ENCODE measurements around the gene NFKBIB.

NFKBIB gene

DNA sequence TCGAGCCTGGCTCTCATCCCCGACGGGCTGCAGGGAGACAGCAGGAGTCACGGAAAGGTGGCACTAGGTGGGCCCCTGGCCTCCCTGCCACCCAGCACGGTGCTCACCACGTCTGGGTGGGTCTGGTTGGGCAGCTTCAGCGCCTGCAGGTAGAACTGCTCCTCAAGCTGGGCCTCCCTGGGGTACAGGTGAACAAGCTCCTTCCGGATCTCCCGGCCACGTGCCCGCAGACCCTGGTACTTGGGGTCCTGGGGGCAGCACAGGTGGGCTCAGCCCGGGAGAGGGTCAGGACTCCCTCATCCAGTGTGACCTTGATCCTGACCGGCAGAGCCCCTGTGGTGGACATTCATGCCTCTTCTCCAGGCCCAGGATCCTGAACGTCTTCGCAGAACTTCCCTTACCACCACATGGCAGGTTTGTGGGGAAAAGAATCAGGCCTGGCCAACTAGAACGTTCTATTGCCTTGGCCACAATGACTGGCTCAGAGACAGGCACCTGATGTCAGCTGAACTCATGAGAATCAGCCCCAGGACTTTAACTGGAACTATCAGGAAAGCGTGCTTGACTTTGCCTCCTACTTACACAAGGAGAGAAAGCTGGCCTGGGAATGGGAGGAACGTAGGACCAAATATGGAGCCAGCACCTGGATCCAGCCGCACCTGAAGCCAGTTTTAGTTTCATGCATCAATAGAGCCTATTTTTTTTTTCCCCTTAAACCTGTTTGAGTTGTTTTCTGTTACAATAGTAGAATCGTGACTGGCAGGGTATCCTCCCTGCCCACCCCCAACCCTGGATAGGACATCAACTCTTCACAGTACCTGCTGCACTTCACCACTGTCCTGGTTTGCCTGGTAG, 21.9 kb downstream of the NFKBIB start:
- Histone ChIP-seq H3K4me1 (ENCODE audit: control insufficient read depth, insufficient read depth, low read length) (no peaks in the 10 kb centered on the region), H3K4me3 (ENCODE audit: low read depth, low read length) (no peak overlapping the region), H3K9ac (ENCODE audit: low read depth, low read length) (no peak overlapping the region), H3K27me3 (ENCODE audit: control insufficient read depth, insufficient read depth, low read length) (no peaks in the 10 kb centered on the region), H3K9me3 (ENCODE audit: control insufficient read depth, insufficient read depth, low read length) (no peaks in the 10 kb centered on the region), H3K36me3 (ENCODE audit: control insufficient read depth, insufficient read depth, low read length) (peaks cover 33% of the 10 kb centered on the region)

DNA sequence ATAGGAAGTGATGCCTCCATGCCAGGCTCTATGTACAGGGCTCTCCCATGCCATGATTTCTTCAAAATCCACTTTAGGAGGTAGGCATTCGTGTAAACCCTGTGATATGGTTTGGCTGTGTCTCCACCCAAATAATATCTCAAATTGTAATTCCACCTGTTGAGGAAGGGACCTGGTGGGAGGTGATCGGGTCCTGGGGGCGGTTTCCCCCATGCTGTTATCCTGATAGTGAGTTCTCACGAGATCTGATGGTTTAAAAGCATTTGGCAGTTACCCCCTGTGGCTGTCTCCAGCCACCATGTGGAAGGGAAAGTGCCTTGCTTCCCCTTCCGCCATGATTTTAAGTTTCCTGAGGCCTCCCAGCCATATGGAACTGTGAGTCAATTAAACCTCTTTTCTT, 22.7 kb downstream of the NFKBIB start:
- Histone ChIP-seq H3K27me3 (ENCODE audit: control insufficient read depth, insufficient read depth, low read length) (no peaks in the 10 kb centered on the region), H3K4me3 (ENCODE audit: low read depth, low read length) (no peak overlapping the region), H3K4me1 (ENCODE audit: control insufficient read depth, insufficient read depth, low read length) (no peaks in the 10 kb centered on the region), H3K9ac (ENCODE audit: low read depth, low read length) (no peak overlapping the region), H3K9me3 (ENCODE audit: control insufficient read depth, insufficient read depth, low read length) (no peaks in the 10 kb centered on the region), H3K36me3 (ENCODE audit: control insufficient read depth, insufficient read depth, low read length) (peaks cover 34% of the 10 kb centered on the region)

DNA sequence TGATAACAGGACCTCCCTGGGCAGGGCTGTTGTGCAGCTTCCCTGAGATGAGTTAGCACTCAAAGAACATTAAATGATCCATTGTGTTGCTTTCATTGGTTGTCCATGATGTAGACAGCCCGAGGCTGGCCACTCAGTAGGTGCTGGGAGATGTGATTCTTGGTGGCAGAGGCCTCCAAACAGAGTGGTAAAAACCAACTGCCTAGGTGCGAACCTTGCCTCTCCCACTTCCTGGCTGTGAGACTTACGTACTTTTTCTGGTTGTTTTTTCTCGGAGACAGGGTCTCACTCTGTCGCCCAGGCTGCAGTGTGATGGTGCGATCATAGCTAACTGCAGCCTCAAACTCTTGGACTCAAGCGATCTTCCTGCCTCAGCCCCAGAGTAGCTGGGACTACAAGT, 24.6 kb downstream of the NFKBIB start:
- H3K4me3 ChIP-seq (ENCODE audit: low read depth, low read length): no peak overlapping the region
- no peaks in the 10 kb centered on the region for H3K4me1 ChIP-seq (ENCODE audit: control insufficient read depth, insufficient read depth, low read length)
- H3K27me3 ChIP-seq (ENCODE audit: control insufficient read depth, insufficient read depth, low read length): no peaks in the 10 kb centered on the region
- peaks cover 38% of the 10 kb centered on the region for H3K36me3 ChIP-seq (ENCODE audit: control insufficient read depth, insufficient read depth, low read length)
- no peaks in the 10 kb centered on the region for H3K9me3 ChIP-seq (ENCODE audit: control insufficient read depth, insufficient read depth, low read length)
- H3K9ac ChIP-seq (ENCODE audit: low read depth, low read length): no peak overlapping the region

DNA sequence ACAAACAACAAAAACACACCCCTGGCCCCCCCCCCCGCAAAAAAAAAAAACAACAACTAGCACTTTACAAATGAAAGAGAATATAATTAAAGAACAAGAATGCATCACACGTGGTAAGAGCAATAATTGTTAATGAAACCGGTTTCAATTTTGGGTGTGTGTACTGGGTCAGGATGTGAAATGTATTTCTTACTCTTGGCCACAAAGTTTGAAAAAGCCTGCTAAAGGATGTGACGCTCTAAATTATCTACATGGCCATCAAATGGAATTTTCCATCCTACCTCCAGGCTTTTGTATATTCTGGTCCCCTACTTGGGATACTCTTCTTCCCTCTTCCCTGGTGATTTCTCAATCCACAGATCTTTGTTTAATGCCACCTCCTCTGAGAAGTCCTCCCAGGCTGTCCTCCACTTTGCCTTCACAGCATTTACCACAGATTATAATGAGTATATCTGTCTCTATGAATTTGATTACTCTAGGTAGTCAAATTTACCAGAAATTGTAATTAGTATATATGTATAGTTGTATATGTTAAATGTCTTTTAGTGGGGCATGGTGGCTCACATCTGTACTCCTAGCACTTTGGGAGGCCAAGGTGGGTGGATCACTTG, 28.7 kb downstream of the NFKBIB start:
- Histone ChIP-seq H3K4me1 (ENCODE audit: control insufficient read depth, insufficient read depth, low read length) (no peaks in the 10 kb centered on the region), H3K27me3 (ENCODE audit: control insufficient read depth, insufficient read depth, low read length) (no peaks in the 10 kb centered on the region), H3K9ac (ENCODE audit: low read depth, low read length) (no peak overlapping the region), H3K36me3 (ENCODE audit: control insufficient read depth, insufficient read depth, low read length) (peaks cover 42% of the 10 kb centered on the region), H3K4me3 (ENCODE audit: low read depth, low read length) (no peak overlapping the region), H3K9me3 (ENCODE audit: control insufficient read depth, insufficient read depth, low read length) (peaks cover 2% of the 10 kb centered on the region)

DNA sequence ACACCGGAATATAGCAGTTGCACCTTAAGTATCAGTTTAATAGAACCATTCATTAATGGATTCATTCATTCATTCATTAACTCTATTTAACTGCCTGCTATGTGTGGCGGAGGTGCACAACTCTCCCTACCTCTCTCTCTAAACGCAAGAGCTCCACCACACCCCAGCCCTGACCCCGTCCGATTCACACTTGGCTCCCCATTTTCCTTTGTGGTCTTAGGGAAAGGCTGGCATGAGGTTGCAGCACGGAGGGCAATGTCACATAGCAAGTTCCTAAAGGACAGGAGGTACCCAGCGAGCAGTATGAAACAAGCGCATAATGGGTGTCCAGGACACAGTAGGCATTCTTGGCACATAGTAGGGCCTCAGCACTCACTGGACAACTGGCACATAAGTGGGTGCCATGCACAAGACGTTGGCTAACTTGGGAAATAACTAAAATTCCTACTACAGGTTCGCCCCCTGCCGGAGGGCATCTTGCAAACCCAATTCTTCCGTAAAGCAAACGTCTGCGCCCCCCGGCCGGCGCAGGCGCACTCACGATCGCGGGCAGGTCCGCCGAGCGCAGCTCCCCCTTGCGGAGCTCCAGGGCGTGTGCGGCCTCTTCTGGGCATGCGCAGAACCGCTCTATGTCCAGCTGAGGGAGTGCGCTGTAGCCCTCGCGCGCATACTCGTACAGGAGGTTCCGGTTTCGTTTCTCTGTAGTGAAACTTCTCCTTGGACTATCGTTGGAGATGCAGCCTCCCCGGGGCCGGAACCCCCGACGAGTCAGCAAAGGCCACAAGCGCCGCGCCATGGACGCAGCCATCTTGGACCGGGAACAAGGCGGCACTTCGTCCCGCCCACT, 30.4 kb downstream of the NFKBIB start, which contains the start of gene SARS2:
Gene SARS2, minus strand, starts transcription at position 835 of the 847 bp plus-strand sequence. Its CDS starts 27 bp downstream, at position 808.
- peak within 1 kb of the TSS; percentile 98 for H3K9ac ChIP-seq (ENCODE audit: low read depth, low read length)
- H3K36me3 ChIP-seq (ENCODE audit: control insufficient read depth, insufficient read depth, low read length): peaks cover 41% of the 10 kb centered on the region
- no peaks in the 10 kb centered on the region for H3K27me3 ChIP-seq (ENCODE audit: control insufficient read depth, insufficient read depth, low read length)
- H3K4me1 ChIP-seq (ENCODE audit: control insufficient read depth, insufficient read depth, low read length): no peaks in the 10 kb centered on the region
- peaks cover 3% of the 10 kb centered on the region for H3K9me3 ChIP-seq (ENCODE audit: control insufficient read depth, insufficient read depth, low read length)
- H3K4me3 ChIP-seq (ENCODE audit: low read depth, low read length): peak within 1 kb of the TSS; percentile 92

DNA sequence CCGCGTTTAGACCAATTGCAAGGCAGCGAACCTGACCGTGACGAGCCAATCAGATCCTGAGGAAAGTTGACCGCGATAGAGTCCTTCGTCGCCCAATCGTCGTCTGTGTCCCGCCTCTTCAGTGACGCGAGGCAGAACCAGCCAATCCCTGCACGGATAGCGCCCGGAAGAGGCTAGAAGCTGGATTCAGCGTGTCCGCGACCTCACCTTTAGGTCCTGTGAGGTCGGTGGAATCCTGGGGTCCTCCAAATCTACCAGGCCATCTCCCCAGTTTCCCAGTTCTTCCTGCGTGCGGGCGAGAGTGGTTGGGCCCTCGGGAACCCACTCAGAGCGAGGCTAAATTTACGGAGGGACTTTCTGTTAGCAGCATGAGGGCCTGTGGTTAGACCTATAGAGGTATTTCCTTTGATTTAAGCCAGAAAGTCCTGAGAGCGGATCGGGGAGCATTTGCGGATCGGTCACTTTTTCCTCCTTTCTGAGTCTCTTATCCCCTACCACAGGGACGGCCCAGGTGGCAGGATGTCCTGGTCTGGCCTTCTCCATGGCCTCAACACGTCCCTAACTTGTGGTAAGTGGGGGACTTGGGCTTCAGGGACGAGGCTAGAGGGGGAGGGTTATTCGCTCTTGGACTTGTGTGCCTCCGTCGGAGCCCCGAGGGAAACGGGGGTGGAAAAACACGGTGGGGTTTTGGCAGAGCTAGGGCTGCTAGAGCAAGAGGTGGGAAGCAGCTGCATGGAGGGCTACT, 31.2 kb downstream of the NFKBIB start, which contains the start of gene MRPS12:
Gene MRPS12, plus strand, starts transcription at position 169 of the 745 bp plus-strand sequence. Its CDS starts 351 bp downstream, at position 520.
- Histone ChIP-seq H3K9ac (ENCODE audit: low read depth, low read length) (peak within 1 kb of the TSS; percentile 98), H3K4me1 (ENCODE audit: control insufficient read depth, insufficient read depth, low read length) (no peaks in the 10 kb centered on the region), H3K4me3 (ENCODE audit: low read depth, low read length) (peak within 1 kb of the TSS; percentile 92), H3K9me3 (ENCODE audit: control insufficient read depth, insufficient read depth, low read length) (peaks cover 3% of the 10 kb centered on the region), H3K27me3 (ENCODE audit: control insufficient read depth, insufficient read depth, low read length) (no peaks in the 10 kb centered on the region), H3K36me3 (ENCODE audit: control insufficient read depth, insufficient read depth, low read length) (peaks cover 35% of the 10 kb centered on the region)

DNA sequence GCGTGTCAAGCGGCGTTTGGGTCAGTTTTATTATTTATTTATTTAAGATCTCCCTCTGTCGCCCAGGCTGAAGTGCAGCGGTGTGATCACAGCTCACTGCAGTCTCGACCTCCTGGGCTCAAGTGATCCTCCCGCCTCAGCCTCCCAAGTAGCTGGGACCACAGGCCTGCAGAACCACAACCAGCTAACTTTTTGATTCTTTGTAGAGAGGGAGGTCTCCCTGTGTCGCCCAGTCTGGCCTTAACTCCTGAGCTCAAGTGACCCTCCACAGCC, 31.7 kb downstream of the NFKBIB start:
- no peaks in the 10 kb centered on the region for H3K4me1 ChIP-seq (ENCODE audit: control insufficient read depth, insufficient read depth, low read length)

DNA sequence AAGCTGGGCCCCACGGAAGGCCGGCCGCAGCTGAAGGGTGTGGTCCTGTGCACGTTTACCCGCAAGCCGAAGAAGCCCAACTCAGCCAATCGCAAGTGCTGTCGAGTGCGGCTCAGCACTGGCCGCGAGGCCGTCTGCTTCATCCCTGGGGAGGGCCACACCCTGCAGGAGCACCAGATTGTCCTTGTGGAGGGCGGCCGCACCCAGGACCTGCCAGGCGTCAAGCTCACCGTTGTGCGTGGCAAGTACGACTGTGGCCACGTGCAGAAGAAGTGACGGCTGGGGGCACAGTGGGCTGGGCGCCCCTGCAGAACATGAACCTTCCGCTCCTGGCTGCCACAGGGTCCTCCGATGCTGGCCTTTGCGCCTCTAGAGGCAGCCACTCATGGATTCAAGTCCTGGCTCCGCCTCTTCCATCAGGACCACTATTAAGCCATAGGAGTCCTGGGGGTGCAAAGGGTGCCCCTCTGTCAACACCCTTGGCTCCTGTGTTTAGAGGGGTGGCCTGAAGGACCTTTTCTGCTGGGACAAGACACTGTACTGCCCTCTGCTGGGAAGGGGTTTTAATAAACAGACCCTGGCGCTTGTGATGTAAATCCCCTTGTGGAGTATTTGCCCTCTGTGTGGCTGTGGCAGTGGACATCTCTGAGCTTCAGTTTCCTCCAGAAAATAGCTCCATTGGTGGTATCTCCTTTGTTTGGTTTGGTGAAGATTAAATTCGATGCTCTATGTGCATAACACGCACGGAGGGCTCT, 32.8 kb downstream of the NFKBIB start:
- H3K4me3 ChIP-seq (ENCODE audit: low read depth, low read length): no peak overlapping the region
- no peak overlapping the region for H3K9ac ChIP-seq (ENCODE audit: low read depth, low read length)
- peaks cover 2% of the 10 kb centered on the region for H3K27me3 ChIP-seq (ENCODE audit: control insufficient read depth, insufficient read depth, low read length)
- H3K4me1 ChIP-seq (ENCODE audit: control insufficient read depth, insufficient read depth, low read length): no peaks in the 10 kb centered on the region
- peaks cover 28% of the 10 kb centered on the region for H3K36me3 ChIP-seq (ENCODE audit: control insufficient read depth, insufficient read depth, low read length)
- H3K9me3 ChIP-seq (ENCODE audit: control insufficient read depth, insufficient read depth, low read length): peaks cover 3% of the 10 kb centered on the region

More for the DNA sequence above, 31.7 kb downstream of the NFKBIB start:
- Histone ChIP-seq H3K36me3 (ENCODE audit: control insufficient read depth, insufficient read depth, low read length) (peaks cover 30% of the 10 kb centered on the region), H3K27me3 (ENCODE audit: control insufficient read depth, insufficient read depth, low read length) (no peaks in the 10 kb centered on the region), H3K4me3 (ENCODE audit: low read depth, low read length) (peak overlapping the region; percentile 92), H3K9ac (ENCODE audit: low read depth, low read length) (no peak overlapping the region), H3K9me3 (ENCODE audit: control insufficient read depth, insufficient read depth, low read length) (peaks cover 3% of the 10 kb centered on the region)

DNA sequence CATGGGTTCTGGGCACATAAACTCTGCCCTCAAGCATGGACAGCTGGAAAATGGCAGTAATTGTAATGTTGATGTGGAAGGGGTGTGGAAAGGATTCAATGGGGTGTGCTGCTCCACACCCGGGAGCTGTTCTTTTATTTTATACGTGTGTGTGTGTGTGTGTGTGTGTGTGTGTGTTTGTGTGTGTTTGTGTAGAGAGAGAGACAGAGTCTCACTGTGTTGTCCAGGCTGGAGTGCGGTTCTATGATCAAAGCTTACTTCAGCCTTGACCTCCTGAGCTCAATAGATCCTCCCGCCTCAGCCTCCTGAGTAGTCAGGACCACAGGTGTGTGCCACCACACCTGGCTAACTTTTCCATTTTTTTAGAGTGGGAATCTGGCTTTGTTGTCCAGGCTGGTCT, 33.8 kb downstream of the NFKBIB start:
- Histone ChIP-seq H3K4me3 (ENCODE audit: low read depth, low read length) (no peak overlapping the region), H3K9ac (ENCODE audit: low read depth, low read length) (no peak overlapping the region), H3K36me3 (ENCODE audit: control insufficient read depth, insufficient read depth, low read length) (peaks cover 23% of the 10 kb centered on the region), H3K4me1 (ENCODE audit: control insufficient read depth, insufficient read depth, low read length) (no peaks in the 10 kb centered on the region), H3K9me3 (ENCODE audit: control insufficient read depth, insufficient read depth, low read length) (peaks cover 3% of the 10 kb centered on the region), H3K27me3 (ENCODE audit: control insufficient read depth, insufficient read depth, low read length) (peaks cover 2% of the 10 kb centered on the region)

DNA sequence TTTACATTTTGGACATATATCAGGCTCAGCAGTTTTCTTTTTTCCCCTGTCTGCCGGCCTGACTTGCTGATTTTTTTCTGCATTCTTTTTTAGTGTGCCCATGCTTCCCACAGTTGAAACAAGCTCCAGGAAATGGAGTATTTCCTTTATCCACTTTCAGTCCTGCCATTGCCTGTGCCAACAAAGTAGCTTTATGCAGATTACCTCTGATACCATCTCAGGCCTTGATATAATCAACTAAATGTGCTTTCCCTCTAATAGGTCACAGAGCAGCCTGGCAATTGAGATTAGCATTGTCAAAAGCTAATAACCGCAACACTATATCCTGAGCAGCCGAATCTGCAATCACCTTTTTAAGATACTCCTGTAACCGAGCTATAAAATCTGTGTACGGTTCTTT, 40.2 kb downstream of the NFKBIB start:
- Histone ChIP-seq H3K36me3 (ENCODE audit: control insufficient read depth, insufficient read depth, low read length) (peaks cover 4% of the 10 kb centered on the region), H3K9me3 (ENCODE audit: control insufficient read depth, insufficient read depth, low read length) (no peaks in the 10 kb centered on the region), H3K4me1 (ENCODE audit: control insufficient read depth, insufficient read depth, low read length) (no peaks in the 10 kb centered on the region), H3K27me3 (ENCODE audit: control insufficient read depth, insufficient read depth, low read length) (peaks cover 8% of the 10 kb centered on the region), H3K9ac (ENCODE audit: low read depth, low read length) (no peak overlapping the region), H3K4me3 (ENCODE audit: low read depth, low read length) (no peak overlapping the region)

All from iPS-15b (cell line).